GM19240 (cell line): ENCODE results near the gene PXDN.

Source experiments
- DNase-seq: peaks from one replicate; pipeline ENCODE4 v3.0.0; 2011; ENCODE audit warnings: low spot score; ENCODE audit not compliant: insufficient read length

PXDN gene

GRCh38 chr2:1600191-1601066, 143.9 kb downstream of the PXDN start:
- no peak for DNase-seq

- no peak for DNase-seq
Measured at GRCh38 chr2:1599301-1600085, 144.8 kb downstream of the PXDN start.

- DNase-seq, result no peak
Measured at GRCh38 chr2:1598800-1599199, 145.5 kb downstream of the PXDN start.

- no peak for DNase-seq
Measured at GRCh38 chr2:1598041-1598710, 146.1 kb downstream of the PXDN start.

- no peak for DNase-seq
Measured at GRCh38 chr2:1595274-1595673, 149.0 kb downstream of the PXDN start.

GRCh38 chr2:1594373-1595171, 149.7 kb downstream of the PXDN start:
- DNase-seq, result no peak

GRCh38 chr2:1594123-1594372, 150.3 kb downstream of the PXDN start:
- no peak for DNase-seq

- DNase-seq, result no peak
Measured at GRCh38 chr2:1593371-1594122, 150.8 kb downstream of the PXDN start.

- DNase-seq, result no peak
Measured at GRCh38 chr2:1591978-1592907, 152.1 kb downstream of the PXDN start.

GRCh38 chr2:1591461-1591770, 152.9 kb downstream of the PXDN start:
- no peak for DNase-seq

- DNase-seq, result no peak
Measured at GRCh38 chr2:1590596-1591460, 153.5 kb downstream of the PXDN start.

- DNase-seq, result no peak
Measured at GRCh38 chr2:1588978-1589621, 155.2 kb downstream of the PXDN start.

- DNase-seq, result no peak
Measured at GRCh38 chr2:1588051-1588977, 156.0 kb downstream of the PXDN start.

GRCh38 chr2:1586923-1587840, 157.1 kb downstream of the PXDN start:
- no peak for DNase-seq

- no peak for DNase-seq
Measured at GRCh38 chr2:1586251-1586922, 157.9 kb downstream of the PXDN start.

- DNase-seq, result no peak
Measured at GRCh38 chr2:1585635-1586034, 158.7 kb downstream of the PXDN start.
